ENCODE results near the gene LDLRAD4.

Gene LDLRAD4

GRCh38 chr18:13233787-13234783 is 15.5 kb downstream of the LDLRAD4 start:
- no peak for TF ChIP-seq Cebpa-rat (IDR thresholded peaks at IDR 0.05)
- Histone ChIP-seq H4K20me1 (peaks cover 100% of the 10 kb centered on the region), H3K4me1 (peaks cover 96% of the 10 kb centered on the region), H3K36me3 (peaks cover 46% of the 10 kb centered on the region), H3K4me2 (peak overlapping the region; percentile 82), H3K27me3 (no peaks in the 10 kb centered on the region), H3K9ac (peak overlapping the region; percentile 55), H3K9me3 (no peaks in the 10 kb centered on the region), H3K27ac (peak overlapping the region; percentile 44; the same call in 1 of the 2 replicates), H3K4me3 (peak overlapping the region; percentile 11; the same call in 1 of the 2 replicates)

GRCh38 chr18:13235421-13235831 is 16.9 kb downstream of the LDLRAD4 start:
- Histone ChIP-seq H3K27me3 (no peaks in the 10 kb centered on the region), H3K4me1 (peaks cover 99% of the 10 kb centered on the region), H3K4me2 (peak overlapping the region; percentile 82), H3K9ac (no peak overlapping the region), H4K20me1 (peaks cover 100% of the 10 kb centered on the region), H3K4me3 (peak overlapping the region; percentile 11; the same call in 1 of the 2 replicates), H3K27ac (no peak overlapping the region), H3K36me3 (peaks cover 34% of the 10 kb centered on the region), H3K9me3 (no peaks in the 10 kb centered on the region)
- TF ChIP-seq Cebpa-rat (IDR thresholded peaks at IDR 0.05) = no peak

GRCh38 chr18:13235981-13236380 is 17.4 kb downstream of the LDLRAD4 start:
- Histone ChIP-seq H3K9ac (no peak overlapping the region), H3K27ac (peak overlapping the region; percentile 45; the same call in 1 of the 2 replicates), H3K27me3 (no peaks in the 10 kb centered on the region), H3K36me3 (peaks cover 35% of the 10 kb centered on the region), H3K4me1 (peaks cover 100% of the 10 kb centered on the region), H3K9me3 (no peaks in the 10 kb centered on the region), H3K4me3 (0 out of 2 replicates have a peak overlapping the region, but pooled peaks have one; percentile 11), H3K4me2 (peak overlapping the region; percentile 82), H4K20me1 (peaks cover 100% of the 10 kb centered on the region)
- no peak for TF ChIP-seq Cebpa-rat (IDR thresholded peaks at IDR 0.05)

GRCh38 chr18:13236411-13236810 is 17.9 kb downstream of the LDLRAD4 start:
- no peaks in the 10 kb centered on the region for H3K27me3 ChIP-seq

DNA sequence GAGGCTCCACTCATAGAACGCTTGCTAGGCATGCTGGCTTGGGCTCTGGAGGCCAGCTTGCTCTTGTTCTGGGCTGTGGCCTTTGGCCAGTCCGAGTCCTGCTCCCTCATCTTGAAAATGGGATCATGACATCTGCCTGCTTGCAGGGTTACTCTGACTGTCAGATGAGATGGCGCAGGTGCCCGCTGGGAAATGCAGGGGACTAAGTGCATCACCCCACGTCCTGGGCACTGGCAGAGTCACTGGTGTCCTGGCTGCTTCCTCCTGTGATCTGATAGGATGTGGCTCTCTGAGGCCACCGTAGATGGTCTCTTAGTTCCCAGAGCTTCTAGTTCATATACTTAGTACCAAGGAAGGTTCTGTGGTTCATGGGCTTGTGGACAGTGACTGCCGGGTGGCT is 18.5 kb downstream of the LDLRAD4 start:
- Histone ChIP-seq H3K9ac (no peak overlapping the region), H3K9me3 (0 out of 2 replicates have a peak, but pooled peaks cover 5% of the 10 kb centered on the region), H3K27me3 (no peaks in the 10 kb centered on the region), H4K20me1 (peaks cover 100% of the 10 kb centered on the region), H3K36me3 (peaks cover 35% of the 10 kb centered on the region), H3K4me2 (peak overlapping the region; percentile 82), H3K4me1 (peaks cover 92% of the 10 kb centered on the region), H3K27ac (peak overlapping the region; percentile 45; the same call in 1 of the 2 replicates), H3K4me3 (no peak overlapping the region)
- no peak for TF ChIP-seq Cebpa-rat (IDR thresholded peaks at IDR 0.05)

More at GRCh38 chr18:13236411-13236810, 17.9 kb downstream of the LDLRAD4 start:
- Histone ChIP-seq H3K4me2 (peak overlapping the region; percentile 82), H3K36me3 (peaks cover 35% of the 10 kb centered on the region), H3K9me3 (0 out of 2 replicates have a peak, but pooled peaks cover 2% of the 10 kb centered on the region), H3K9ac (no peak overlapping the region; the same call in 1 of the 2 replicates), H3K4me3 (no peak overlapping the region), H3K27ac (peak overlapping the region; percentile 45; the same call in 1 of the 2 replicates), H3K4me1 (peaks cover 99% of the 10 kb centered on the region), H4K20me1 (peaks cover 100% of the 10 kb centered on the region)
- no peak for TF ChIP-seq Cebpa-rat (IDR thresholded peaks at IDR 0.05)

GRCh38 chr18:13237641-13238040 is 19.1 kb downstream of the LDLRAD4 start:
- H3K4me1 ChIP-seq = peaks cover 87% of the 10 kb centered on the region
- H3K9me3 ChIP-seq = peaks cover 5% of the 10 kb centered on the region; the same call in 1 of the 2 replicates
- peak overlapping the region; percentile 82 for H3K4me2 ChIP-seq
- H3K36me3 ChIP-seq = peaks cover 35% of the 10 kb centered on the region
- no peak overlapping the region for H3K4me3 ChIP-seq
- H3K27me3 ChIP-seq = no peaks in the 10 kb centered on the region
- H4K20me1 ChIP-seq = peaks cover 100% of the 10 kb centered on the region
- H3K9ac ChIP-seq = no peak overlapping the region
- no peak overlapping the region for H3K27ac ChIP-seq
- no peak for TF ChIP-seq Cebpa-rat (IDR thresholded peaks at IDR 0.05)

GRCh38 chr18:13239171-13239956 is 20.8 kb downstream of the LDLRAD4 start:
- peak overlapping the region; percentile 52 for H3K27ac ChIP-seq

DNA sequence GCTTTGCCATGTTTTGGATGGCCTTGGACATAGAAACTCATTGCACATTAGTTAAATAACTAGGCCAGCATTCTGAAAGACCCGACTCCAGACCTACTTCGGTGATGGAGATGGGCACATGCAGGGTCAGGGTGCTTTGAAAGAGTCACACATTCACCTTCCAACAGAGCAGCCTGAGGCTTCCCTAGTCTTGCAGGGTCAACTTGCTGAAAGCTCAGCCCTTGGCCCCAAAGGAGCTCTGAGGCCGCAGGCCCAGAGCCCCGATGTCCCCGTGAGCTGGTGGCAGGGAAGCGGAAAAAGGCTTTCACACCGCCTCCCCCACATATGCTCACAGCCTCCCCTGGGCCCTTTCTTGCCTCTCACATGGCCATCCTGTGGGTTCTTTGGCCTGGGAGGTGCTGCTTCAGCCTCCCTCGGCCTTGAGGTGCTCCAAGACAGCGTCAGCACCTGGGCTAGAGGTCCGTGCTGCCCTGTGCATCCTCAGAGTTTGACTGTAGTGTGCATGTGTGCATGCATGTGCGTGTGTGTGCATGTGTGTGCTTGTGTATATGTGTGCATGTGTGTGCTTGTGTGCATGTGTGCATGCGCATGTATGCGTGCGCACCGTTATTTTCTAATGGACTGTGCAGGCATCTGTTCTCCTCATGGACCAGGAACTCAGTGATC is 21.6 kb downstream of the LDLRAD4 start:
- peaks cover 66% of the 10 kb centered on the region for H3K4me1 ChIP-seq
- peak overlapping the region; percentile 52 for H3K27ac ChIP-seq
- H3K27me3 ChIP-seq = no peaks in the 10 kb centered on the region
- peaks cover 95% of the 10 kb centered on the region for H4K20me1 ChIP-seq
- peaks cover 8% of the 10 kb centered on the region; the same call in 1 of the 2 replicates for H3K9me3 ChIP-seq
- no peak for TF ChIP-seq Cebpa-rat (IDR thresholded peaks at IDR 0.05)
- peaks cover 51% of the 10 kb centered on the region for H3K36me3 ChIP-seq
- H3K4me3 ChIP-seq = no peak overlapping the region
- peak overlapping the region; percentile 82 for H3K4me2 ChIP-seq
- no peak overlapping the region for H3K9ac ChIP-seq

More at GRCh38 chr18:13239171-13239956, 20.8 kb downstream of the LDLRAD4 start:
- Histone ChIP-seq H3K4me2 (peak overlapping the region; percentile 82), H4K20me1 (peaks cover 95% of the 10 kb centered on the region), H3K4me3 (no peak overlapping the region), H3K9me3 (peaks cover 5% of the 10 kb centered on the region; the same call in 1 of the 2 replicates), H3K4me1 (peaks cover 69% of the 10 kb centered on the region), H3K36me3 (peaks cover 43% of the 10 kb centered on the region), H3K27me3 (no peaks in the 10 kb centered on the region), H3K9ac (peak overlapping the region; percentile 41; the same call in 1 of the 2 replicates)
- no peak for TF ChIP-seq Cebpa-rat (IDR thresholded peaks at IDR 0.05)

Measured in BLaER1 (cell line).